NCI-H146 treated with DMSO at 0.1 percent for 48 hours (cell line): Measurements from ENCODE around the gene RAB1B.
"Not testable (repeated sequence)": the region's sequence is repeated elsewhere in the genome, so short reads cannot be mapped to it uniquely, and the experiment has no call there.

Experiments
- DNase-seq: peaks from one replicate; lab custom pipeline; 2025; ENCODE audit not compliant: unreplicated experiment; lab: John Stamatoyannopoulos, UW

The RAB1B gene

DNA sequence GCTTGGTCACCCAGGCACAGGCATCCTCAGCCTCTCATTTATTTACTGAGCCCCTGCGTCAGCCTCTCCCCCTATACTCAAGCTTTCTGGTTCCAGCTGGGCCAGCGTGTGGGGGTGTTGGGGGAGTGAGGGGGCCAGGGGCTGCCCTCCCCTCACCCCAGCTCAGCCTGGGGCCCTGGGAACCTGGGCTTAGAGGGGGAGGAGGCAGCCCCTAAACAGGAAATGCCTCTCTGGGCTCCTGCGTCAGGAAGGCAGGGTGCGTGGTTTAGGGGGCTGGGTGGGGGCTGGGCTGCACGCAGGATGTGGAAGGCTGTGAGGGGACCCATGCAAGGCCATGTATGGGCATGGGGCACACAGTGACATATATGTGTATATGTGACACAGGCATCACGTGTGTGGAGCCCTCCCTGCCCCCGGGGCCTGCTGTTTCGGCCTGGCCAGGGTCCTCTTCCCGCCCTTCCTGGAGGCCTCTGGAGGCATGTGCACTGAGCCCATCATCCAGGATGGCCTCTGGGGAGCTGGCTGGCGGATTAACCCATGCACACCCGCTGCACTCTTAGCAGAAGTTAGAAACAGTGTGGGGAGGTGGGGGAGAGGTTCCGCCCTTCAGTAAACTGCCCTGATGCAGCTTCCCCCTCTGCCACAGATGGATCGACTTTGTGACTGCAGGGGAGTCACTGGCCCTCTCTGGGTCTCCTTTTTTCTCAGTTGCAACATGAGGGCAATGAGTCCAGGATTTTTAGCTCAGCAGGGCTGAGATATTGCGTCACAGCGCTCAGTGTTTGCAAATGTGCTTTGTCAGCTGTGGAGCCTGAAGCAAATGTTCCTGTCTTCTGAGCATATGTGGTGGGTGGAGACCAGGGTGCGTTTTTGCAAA lies 49.5 kb downstream of the RAB1B start:
- no peak for DNase-seq

DNA sequence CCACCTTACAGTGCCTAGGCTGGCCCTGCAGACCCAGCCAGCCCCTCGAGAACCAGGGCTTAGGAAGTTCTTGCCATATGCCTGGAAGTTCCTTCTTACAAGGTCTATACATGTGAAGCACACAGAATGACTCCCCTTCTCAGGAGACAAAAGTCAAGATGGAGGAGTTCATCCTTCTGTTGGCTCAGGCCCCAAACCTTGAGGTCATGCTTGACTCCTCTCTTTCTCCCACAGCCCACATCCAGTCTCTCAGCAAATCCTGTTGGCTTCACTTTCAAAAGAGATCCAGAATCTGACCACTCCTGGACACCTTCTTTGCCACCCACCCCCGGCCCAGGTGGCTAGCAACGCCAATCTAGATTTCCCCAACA lies 50.1 kb downstream of the RAB1B start:
- DNase-seq = no peak

DNA sequence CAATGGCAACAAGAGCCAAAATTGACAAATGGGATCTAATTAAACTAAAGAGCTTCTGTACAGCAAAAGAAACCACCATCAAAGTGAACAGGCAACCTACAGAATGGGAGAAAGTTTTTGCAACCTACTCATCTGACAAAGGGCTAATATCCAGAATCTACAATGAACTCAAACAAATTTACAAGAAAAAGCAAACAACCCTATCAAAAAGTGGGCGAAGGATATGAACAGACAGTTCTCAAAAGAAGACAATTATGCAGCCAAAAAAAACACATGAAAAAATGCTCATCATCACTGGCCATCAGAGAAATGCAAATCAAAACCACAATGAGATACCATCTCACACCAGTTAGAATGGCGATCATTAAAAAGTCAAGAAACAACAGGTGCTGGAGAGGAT lies 51.9 kb downstream of the RAB1B start:
- DNase-seq = not testable (repeated sequence)

DNA sequence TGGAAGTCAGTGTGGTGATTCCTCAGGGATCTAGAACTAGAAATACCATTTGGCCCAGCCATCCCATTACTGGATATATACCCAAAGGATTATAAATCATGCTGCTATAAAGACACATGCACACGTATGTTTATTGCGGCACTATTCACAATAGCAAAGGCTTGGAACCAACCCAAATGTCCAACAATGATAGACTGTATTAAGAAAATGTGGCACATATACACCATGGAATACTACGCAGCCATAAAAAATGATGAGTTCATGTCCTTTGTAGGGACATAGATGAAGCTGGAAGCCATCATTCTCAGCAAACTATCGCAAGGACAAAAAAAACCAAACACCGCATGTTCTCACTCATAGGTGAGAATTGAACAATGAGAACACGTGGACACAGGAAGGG lies 52.3 kb downstream of the RAB1B start:
- not testable (repeated sequence) for DNase-seq

DNA sequence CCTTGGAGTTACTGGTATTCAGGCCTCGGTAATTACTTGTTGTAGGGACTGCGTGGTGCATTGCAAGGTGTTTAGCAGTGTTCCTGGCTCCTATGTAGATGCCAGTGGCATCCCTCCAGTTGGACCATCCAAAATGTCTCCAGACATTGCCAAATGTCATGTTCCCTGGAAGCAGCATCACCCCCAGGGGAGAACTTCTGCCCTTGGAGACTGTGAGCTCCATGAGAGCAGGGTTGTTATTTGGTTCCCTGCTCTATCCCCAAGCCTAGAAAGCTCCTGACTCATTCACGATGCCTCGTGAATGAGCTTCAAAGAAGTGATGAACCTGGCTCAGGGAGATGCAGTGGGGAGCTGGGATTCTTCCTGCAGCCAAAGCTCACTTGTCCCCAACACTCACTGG lies 53.2 kb downstream of the RAB1B start:
- DNase-seq = no peak

DNA sequence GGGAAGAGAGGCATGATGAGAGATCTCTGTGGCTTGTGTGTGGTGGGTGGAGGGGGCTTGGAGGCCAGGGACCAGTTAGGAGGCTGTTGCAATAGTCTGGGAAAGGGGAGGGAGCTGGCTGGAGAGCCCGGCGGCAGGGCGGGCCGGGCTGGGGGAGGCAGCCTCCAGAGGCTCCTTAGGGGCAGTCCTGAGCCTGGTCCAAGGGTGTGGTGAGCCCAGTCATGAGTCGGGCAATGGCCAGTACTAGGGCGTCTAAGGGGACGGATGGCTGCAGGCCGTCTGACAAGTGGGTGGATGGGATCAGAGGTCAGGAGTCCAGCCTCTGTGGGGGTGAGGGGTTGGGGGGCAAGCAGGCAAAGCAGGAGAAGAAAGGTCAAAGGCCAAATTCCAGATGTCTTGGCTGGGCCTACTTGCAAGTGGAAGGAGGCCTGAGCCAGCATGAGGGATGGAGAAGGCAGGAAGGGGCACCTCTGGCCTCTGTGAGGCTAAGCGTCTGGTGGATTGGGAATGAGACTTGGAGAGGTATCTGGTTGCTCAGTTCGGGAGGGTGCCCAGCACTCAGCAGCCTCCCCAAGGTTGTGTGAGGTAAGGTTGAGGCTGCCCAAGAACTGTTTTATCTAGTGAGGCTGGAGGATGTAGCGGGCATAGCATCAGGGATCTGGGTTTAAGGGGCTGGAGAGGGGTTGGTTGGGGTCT lies 54.4 kb downstream of the RAB1B start:
- DNase-seq = no peak

DNA sequence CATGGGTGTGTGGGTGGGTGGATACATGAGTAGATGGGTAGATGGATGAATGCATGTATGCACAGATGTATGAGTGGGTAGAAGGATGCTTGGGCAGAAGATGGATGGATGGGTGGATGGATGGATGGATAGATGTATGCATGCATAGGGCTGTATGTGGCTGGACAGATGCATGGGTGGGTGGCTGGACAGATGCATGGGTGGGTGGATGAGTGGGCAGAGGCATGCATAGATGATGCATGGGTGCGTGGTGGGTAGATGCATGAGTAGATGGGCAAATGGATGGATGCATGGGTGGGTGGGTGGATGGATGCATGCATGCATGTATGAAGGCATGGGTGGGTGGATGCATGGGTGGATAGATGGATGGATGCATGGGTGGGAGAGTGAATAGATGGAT lies 55.2 kb downstream of the RAB1B start:
- DNase-seq = no peak

DNA sequence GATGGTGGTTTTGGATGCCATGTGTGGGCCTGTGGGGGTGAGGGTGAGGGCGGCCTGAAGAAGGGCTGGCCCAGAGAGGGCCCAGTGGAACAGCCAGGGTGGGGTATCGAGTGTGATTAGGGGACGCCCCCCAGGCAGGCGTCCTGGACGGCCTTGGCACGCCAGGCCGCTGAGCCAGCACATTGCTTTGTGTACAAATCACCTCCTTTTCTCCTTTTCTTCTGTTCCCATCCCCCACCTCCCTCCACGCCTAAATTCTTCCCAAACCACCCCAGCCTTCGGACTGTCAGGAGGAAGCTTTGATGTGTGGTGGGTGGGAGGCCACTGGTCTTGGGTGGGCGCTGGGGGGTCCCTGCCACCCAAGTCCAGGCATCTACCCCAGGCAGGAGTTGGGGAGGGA lies 56.2 kb downstream of the RAB1B start:
- DNase-seq = no peak

DNA sequence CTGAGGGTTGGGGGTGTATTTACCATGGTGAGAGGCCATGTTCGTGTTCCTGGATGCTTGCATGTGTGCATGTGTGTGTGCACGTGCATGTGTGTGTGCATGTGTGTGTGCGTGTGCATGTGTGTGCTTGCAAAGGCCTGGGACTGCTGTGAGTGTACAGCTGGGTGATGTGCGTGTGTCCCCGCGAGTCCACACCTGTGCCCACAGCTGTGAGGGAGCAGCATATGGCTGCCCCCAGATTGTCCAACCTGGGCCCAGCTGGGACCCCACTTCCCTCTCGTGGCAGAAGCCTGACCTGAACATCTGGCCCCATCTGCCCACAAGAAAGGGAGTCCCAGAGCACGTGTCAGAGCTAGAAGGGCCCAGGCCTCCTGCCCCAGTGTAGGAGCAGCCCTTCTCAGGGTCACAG lies 56.8 kb downstream of the RAB1B start:
- DNase-seq = no peak

DNA sequence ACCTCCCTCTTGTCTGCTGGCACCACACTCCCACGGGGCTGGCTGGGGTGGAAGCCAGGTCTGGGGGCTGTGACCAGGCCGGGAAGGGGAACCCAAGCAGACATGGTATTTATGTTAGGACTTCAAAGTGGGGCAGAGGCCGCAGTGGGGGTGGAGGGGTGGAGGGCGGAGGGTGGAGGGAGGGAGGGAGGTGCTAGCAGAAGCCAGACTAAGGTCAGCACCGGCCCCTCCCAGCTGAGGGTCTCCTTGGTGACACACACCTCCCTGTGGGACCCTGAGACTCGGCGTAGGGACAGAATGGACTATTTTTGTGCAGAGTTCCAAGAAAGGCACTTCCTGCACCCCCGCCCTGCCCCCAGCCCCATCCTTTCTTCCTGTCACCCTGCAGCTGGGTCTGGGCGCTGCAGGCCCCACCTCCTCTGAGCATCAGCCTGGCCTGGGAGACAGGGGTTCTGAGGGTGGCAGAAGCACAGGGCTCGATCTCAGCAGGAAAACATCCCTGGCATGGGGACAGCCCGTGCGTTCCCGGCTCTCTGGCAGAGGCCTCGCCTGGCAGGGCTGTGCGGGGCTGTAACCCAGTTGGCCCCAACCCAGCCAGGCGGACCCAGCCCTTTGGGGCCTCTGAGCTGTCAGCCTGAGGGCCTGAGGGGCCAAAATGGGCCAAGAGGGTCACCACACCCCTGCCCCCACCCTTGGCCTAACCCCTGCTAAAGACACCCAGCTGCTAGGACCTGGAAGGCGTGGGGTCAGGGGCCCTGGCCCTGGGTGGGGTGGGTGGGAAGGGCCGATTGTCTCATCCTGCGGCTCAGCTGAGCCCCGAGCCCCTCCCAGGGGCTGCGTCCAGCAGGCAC lies 58.0 kb downstream of the RAB1B start:
- DNase-seq = no peak
